ENCODE results near the gene CDH13.

Gene CDH13

DNA sequence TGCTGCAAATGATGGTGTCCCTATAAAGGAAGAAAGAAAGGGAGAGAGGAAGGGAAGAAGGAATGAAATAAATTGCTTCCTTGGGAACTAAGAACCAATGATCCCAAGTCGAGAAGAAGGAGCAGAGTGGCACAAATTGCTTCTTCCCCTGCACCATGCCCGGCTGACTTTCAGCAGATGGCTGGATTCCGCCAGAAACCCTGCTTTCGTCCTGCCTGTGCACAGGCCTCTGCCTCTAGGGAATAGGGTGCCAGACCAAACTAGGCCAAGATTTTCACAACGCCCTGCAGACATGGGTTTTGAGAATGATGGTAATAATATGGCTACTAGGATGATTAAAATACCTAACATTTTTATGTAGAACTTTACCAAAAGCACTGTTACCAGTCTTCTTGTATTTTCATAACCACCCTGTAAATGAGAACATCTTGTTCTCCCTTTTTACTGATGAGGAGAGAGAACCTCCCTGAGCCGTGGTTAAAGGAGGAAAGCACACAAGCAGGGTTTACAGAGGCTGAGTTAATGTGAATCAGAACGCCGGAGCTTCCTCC lies 1058.9 kb downstream of the CDH13 start:
- DNase-seq (ENCODE audit: low read depth), result no peak

- DNase-seq (ENCODE audit: low read depth), result no peak
Measured at GRCh38 chr16:83686726-83687125, 1060.0 kb downstream of the CDH13 start.

- no peak for DNase-seq (ENCODE audit: low read depth)
Measured at GRCh38 chr16:83689385-83689831, 1062.6 kb downstream of the CDH13 start.

DNA sequence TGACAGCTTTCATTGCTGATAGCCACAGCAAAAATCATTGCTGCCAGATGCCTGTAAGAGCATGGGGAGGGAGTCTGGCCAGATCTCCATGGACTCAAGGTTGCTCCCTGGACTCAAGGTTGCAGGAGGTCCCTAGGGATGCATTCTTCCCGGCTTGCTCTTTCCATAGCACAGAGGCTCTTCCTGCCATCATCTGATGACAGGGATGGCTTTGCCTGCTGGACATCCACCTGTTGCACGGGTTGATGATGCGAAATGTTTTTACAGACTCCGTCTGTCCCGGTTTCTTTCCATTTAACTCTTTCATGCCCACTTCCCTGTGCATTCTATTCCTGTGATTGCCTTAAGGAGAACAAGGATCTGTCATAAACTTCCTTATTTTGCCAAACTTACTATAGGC lies 1065.5 kb downstream of the CDH13 start:
- no peak for DNase-seq (ENCODE audit: low read depth)

- no peak for DNase-seq (ENCODE audit: low read depth)
Measured at GRCh38 chr16:83698964-83699363, 1072.2 kb downstream of the CDH13 start.

DNA sequence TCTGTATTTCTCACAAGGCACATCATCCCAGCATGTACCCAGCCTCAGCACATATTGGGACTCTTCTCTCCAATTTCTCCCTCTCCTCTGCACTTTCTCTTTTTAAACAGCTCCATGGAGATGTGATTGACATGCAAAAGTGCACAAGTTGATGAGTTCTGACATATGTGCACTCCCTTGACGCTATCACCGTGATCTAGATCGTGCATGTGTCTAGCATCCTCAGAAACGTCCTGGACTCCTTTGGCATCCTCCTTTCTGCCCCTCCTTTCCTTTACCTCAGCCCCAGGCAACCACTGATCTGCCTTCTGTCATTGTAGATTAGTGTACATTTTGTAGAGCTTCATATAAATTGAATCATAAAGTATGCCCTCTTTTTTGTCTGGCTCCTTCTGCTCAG lies 1073.0 kb downstream of the CDH13 start:
- no peak for DNase-seq (ENCODE audit: low read depth)

GRCh38 chr16:83700918-83701317 lies 1074.1 kb downstream of the CDH13 start:
- DNase-seq (ENCODE audit: low read depth), result no peak

GRCh38 chr16:83701494-83701893 lies 1074.7 kb downstream of the CDH13 start:
- no peak for DNase-seq (ENCODE audit: low read depth)

GRCh38 chr16:83704656-83705055 lies 1077.9 kb downstream of the CDH13 start:
- no peak for DNase-seq (ENCODE audit: low read depth)

DNA sequence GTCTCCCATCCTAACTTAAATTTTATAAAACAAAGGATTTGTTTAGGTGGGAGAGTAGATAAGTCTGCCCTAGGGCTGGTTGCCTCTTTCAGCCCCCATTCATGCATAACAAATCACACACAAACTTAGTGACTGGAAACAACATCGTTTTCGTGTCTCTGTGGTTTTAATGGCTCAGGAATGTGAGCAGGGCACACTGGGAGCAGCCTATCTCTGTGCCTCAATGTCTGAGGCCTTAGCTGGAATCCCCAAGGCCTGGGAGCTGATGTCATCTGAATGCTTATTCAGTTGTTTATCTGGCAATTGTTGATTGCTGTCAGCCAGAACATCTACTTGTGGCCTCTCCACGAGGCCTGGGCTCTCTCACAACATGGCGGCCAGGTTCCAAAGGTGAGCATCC lies 1079.1 kb downstream of the CDH13 start:
- DNase-seq (ENCODE audit: low read depth), result no peak

GRCh38 chr16:83706394-83706793 lies 1079.6 kb downstream of the CDH13 start:
- no peak for DNase-seq (ENCODE audit: low read depth)

DNA sequence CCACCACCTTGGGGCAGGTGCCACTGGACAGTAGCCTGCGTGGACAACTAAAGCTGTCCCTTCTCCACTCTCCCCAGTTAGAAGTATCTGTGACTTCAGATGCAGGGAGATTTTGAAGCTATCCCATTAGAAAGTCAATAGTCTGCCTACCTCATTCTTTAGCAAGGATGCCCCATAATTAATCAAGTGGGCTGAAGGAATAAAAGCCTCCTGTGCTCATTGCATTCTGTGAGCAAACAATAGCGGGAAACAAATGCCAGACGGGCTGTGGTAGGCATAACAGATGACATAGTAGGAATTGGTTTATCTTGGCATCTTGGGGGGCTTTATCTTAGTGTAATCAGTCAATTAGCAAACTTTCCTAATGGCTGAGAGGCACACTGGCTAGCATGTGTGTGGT lies 1084.3 kb downstream of the CDH13 start:
- DNase-seq (ENCODE audit: low read depth), result no peak

- DNase-seq (ENCODE audit: low read depth), result no peak
Measured at GRCh38 chr16:83713597-83713996, 1086.8 kb downstream of the CDH13 start.

- DNase-seq (ENCODE audit: low read depth), result no peak
Measured at GRCh38 chr16:83714286-83714685, 1087.5 kb downstream of the CDH13 start.

DNA sequence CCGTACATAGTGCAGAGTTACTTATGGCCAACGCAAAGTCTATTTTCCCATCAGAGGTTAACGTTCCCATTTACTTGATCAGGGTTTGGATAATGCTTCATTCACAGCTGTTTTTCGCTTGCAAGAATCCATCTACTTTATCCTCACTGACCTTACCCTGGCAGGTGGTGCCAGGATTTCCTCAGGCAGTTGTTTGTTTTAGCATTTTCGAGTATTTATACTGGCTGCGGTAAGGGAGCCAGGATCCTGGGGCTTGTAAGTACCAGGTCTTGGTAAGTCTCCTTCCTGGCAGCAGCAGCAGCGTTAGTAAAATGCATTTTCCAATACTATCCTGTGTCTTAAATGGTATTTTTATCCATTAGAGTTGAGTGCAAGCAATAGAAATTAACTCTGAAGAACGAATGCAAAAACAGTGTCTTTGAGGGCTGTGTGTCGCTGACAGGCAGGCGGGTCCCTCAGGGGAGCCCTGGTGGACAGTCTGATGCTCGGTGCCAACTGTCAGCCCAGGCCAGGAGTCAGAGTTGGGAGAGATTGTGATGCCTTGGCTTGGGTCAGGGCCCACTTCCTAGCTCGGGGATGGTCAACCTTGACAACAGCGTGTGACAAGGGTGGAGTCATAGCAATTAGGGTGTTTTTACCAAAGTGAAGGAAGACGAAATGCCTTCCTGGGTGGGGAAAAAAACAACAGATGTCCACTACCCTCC lies 1088.6 kb downstream of the CDH13 start:
- DNase-seq (ENCODE audit: low read depth), result no peak

- no peak for DNase-seq (ENCODE audit: low read depth)
Measured at GRCh38 chr16:83717308-83717707, 1090.5 kb downstream of the CDH13 start.

DNA sequence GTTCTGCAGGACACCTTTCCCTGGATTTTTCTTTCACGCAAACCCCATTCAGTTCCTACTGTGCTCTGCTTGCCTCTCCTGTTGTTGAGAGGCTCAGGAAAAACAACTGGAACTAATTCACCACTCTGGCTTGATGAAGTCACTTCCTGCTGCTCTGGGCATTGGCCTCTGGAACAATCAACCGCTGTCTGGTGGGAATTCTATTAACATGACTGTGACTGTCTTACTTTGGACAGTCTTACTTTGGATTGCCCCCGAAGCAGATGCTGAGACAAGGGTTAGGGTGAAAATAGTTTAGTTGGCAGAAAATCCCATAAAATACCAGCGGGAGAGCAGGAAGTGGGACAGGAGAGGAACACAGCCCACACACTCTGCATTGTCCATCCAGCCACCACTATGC lies 1091.0 kb downstream of the CDH13 start:
- DNase-seq (ENCODE audit: low read depth), result no peak

- no peak for DNase-seq (ENCODE audit: low read depth)
Measured at GRCh38 chr16:83720213-83720612, 1093.4 kb downstream of the CDH13 start.

GRCh38 chr16:83720981-83721380 lies 1094.2 kb downstream of the CDH13 start:
- no peak for DNase-seq (ENCODE audit: low read depth)

GRCh38 chr16:83721676-83722075 lies 1094.9 kb downstream of the CDH13 start:
- DNase-seq (ENCODE audit: low read depth), result no peak

DNA sequence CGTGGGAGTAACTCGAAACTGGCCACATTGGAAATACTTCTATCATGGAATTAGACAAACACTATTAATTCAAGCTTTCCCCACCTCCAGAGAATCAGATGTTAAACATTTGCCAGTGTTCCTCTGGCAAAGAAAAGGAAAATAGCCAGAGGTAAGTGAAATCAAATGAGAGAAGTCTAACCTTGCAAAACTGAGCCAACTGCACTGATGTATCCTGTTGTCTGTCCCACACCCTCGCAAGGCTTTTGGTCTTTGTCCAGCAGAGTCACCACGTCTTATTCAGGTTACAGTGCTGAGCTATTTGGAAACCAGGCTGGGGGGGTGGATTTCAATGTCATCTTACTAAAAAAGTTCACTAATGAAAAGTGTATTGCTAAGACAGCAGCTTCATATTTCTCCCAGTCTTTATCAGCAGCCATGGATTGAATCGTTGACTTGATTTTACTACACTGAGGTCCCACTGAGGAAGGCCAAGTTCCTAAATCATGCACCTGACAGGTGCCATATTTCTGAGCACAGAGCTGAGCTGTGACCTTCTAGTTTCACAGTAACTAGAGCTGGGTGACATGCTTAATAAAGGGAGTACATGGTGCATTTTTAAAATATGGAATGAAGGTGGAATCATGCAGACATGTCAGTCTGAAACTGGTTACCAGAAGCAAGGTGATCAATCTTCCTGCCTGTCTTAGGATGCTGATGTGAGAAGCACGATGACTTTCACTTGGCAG lies 1095.9 kb downstream of the CDH13 start:
- DNase-seq (ENCODE audit: low read depth), result no peak

DNA sequence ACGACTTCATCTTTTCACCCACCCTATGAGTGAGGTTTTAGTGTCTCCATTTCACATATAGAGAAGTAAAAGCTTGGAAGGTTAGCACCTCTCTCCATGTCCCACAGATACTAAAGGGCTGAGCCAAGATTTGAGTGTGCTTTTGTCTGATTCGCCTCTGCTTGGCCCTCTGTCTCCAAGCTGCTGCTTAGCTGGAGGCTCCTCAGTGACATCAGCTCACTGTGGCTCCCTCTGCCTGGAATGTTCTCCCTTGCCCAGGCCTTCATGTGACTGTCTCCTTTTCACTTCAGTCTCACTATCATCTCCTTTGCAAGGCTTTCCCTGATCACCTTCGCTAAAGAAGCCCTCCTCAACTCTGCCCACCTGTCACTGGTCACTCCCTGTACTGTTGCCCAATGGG lies 1096.5 kb downstream of the CDH13 start:
- no peak for DNase-seq (ENCODE audit: low read depth)

- no peak for DNase-seq (ENCODE audit: low read depth)
Measured at GRCh38 chr16:83723901-83724300, 1097.1 kb downstream of the CDH13 start.

All from activated gamma-delta T cell treated with anti-CD3 and anti-CD28 coated beads, Interleukin-2, amount 50 U/mL, for 16 hours (primary cell).